Psoas muscle (tissue), 8 donors: Measurements from ENCODE around the gene HRH1. TPM values are rescaled to one million over a fixed set of nuclear protein-coding genes. Genes with fewer than 3 reads are reported as not detected.

ENCODE experiments used
- ATAC-seq, 4 donors: fragments of 200-7000 bp; cut with Tn5 transposase; one replicate each; pipeline ENCODE4 v1.9.1; 2020; ENCODE audit warnings: moderate library complexity in 3 of 4, mild to moderate bottlenecking in 2 of 4
- DNase-seq, 2 donors: peaks; one replicate each; pipeline ENCODE4 v3.0.0-alpha.2; 2020
- H3K27ac ChIP-seq: fragments of 200-600 bp; one replicate; pipeline ENCODE4 v1.8.0; 2022
- H3K27me3 ChIP-seq, 3 donors: fragments of 200-600 bp in 1 of 3; one replicate each; pipeline versions ENCODE4 v1.6.1 to v1.8.0; 2013 to 2022; ENCODE audit warnings: low read length in 2 of 3, mild to moderate bottlenecking in 2 of 3, moderate library complexity in 1 of 3; ENCODE audit not compliant: insufficient read depth in 3 of 3
- H3K36me3 ChIP-seq, 2 donors: fragments of 200-600 bp in 1 of 2; one replicate each; pipeline versions ENCODE4 v1.6.1 to v1.8.0; 2013 to 2022; ENCODE audit warnings: low read depth in 1 of 2, mild to moderate bottlenecking in 1 of 2, moderate library complexity in 1 of 2; ENCODE audit not compliant: insufficient read depth in 1 of 2
- H3K4me1 ChIP-seq: fragments of 200-600 bp; one replicate; pipeline ENCODE4 v1.8.0; 2022
- H3K4me3 ChIP-seq: fragments of 200-600 bp; one replicate; pipeline ENCODE4 v1.8.0; 2022; ENCODE audit warnings: mild to moderate bottlenecking
- H3K9me3 ChIP-seq: fragments of 200-600 bp; one replicate; pipeline ENCODE4 v1.8.0; 2022
- WGBS, 3 donors: extraction: QIAGEN DNeasy Blood & Tissue Kit; methylation state at CpG; one replicate each; pipeline versions ENCODE4 v1.1.6 to v1.1.7; 2013; 5-methylcytosine and 5-hydroxymethylcytosine counted together
- intact Hi-C, 2 donors: fragments of 100-400 bp; cut with DNase I; formaldehyde crosslinking; loops; one replicate each; pipeline versions ENCODE4 v1.11.0 to v1.14.2; 2022
- polyA plus RNA-seq, 3 donors: library from polyadenylated mRNA; stranded (reverse); fragments of 200-250 nt; gene quantifications; one replicate each; pipeline ENCODE4 v1.2.3, GENCODE V29; 2013
- total RNA-seq, 4 donors: library from RNA; stranded (reverse); fragmentation: NEBNext Ultra II Directional in 2 of 4; extraction: Animal tissue kit (Norgen Biotek cat#: 25700) in 2 of 4; gene quantifications; one replicate each; pipeline versions ENCODE4 v1.2.1 to v1.2.4, GENCODE V29; 2021 to 2023
- TF ChIP-seq, protein P1 (sequence below): fragments of 200-600 bp; IDR thresholded peaks from one replicate; pipeline ENCODE4 v1.8.0; 2022; ENCODE audit warnings: antibody characterized with exemption
- donor health status: healthy with polysubstance abuse.
- donor health status: DM: no; HTN: no; CAD: no; lungs with moderate emphysema.
- donor health status: Bipolar disorder and iron deficiency.
- donor health status: healthy.
- donor health status: DM: yes; HTN: yes; CAD: no.
- donor health status: DM: no; HTN: no; CAD: no.
- donor health status: DM: no; HTN: no; CAD: no.
- donor health status: DM: yes; HTN: yes; CAD: no.

Gene HRH1
- total and polyA plus RNA-seq, 7 donors, result 0.29 to 1.5 (median 1.2) TPM

DNA sequence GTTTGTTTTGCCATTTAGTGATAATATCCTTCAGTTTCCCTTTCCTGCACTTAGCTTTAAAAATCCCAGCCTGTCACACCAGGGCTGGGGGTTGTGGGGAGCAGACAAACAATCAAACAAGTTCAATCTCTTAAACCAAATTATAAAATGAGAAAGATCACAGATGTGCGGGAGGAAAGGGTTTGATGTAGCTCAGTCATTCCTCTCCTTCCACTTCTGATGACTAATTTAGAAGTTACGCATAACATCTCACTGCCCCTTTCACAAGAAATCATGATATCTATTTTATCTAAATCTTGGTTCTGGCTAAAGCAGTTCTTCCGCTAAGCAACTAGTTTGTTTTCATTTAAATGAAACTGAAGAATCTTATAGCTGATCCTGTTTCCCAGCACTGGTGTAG lies 83.8 kb downstream of the HRH1 start:
- Histone ChIP-seq H3K4me1 (no peaks in the 10 kb centered on the region), H3K27ac (no peak overlapping the region), H3K27me3 (no peaks in the 10 kb centered on the region), H3K4me3 (no peak overlapping the region), H3K36me3 (no peaks in the 10 kb centered on the region), H3K9me3 (no peaks in the 10 kb centered on the region)
- WGBS, 3 donors, result 81 to 94% (median 89%) methylated on average over 3 of the region's 3 CpGs
- intact Hi-C loops, result loop anchor here in 1 of 2 donors (5.0 kb wide), 1 partner anchor 94 kb away; no protein-coding TSS in a partner anchor
- TF ChIP-seq, protein P1, sequence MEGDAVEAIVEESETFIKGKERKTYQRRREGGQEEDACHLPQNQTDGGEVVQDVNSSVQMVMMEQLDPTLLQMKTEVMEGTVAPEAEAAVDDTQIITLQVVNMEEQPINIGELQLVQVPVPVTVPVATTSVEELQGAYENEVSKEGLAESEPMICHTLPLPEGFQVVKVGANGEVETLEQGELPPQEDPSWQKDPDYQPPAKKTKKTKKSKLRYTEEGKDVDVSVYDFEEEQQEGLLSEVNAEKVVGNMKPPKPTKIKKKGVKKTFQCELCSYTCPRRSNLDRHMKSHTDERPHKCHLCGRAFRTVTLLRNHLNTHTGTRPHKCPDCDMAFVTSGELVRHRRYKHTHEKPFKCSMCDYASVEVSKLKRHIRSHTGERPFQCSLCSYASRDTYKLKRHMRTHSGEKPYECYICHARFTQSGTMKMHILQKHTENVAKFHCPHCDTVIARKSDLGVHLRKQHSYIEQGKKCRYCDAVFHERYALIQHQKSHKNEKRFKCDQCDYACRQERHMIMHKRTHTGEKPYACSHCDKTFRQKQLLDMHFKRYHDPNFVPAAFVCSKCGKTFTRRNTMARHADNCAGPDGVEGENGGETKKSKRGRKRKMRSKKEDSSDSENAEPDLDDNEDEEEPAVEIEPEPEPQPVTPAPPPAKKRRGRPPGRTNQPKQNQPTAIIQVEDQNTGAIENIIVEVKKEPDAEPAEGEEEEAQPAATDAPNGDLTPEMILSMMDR, result no peak
- ATAC-seq (no peak), DNase-seq (no peak)

GRCh38 chr3:11238880-11239279 lies 84.6 kb downstream of the HRH1 start:
- TF ChIP-seq, protein P1, result no peak
- DNase-seq, result no peak
- Histone ChIP-seq H3K36me3 (no peaks in the 10 kb centered on the region), H3K9me3 (no peaks in the 10 kb centered on the region), H3K4me3 (no peak overlapping the region), H3K27me3 (no peaks in the 10 kb centered on the region), H3K27ac (no peak overlapping the region), H3K4me1 (no peaks in the 10 kb centered on the region)
- intact Hi-C loops, result loop anchor here in 1 of 2 donors (5.0 kb wide), 1 partner anchor 93 kb away; no protein-coding TSS in a partner anchor
- no peak for ATAC-seq
- 69 to 74% (median 70%) methylated on average over 1 of the region's 1 CpG for WGBS, 3 donors

DNA sequence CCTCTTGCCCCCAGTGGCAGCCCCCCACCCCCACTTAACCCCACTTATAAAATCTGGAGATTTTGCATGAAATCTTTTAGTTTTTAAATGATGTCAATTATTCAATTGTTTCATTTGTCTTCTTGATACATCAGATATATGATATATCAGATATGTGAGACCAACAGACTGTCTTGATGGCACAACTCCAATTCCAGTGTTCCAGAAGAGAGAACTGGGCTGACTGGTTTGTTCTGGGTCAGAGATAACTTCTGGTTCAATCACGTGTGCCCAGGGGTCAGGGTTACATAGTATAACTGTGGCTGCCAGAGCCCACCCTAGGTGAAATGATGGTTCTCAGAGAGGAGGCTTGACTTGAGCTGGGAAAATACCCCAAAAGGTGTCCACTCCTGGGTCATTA lies 85.5 kb downstream of the HRH1 start:
- ATAC-seq, result no peak
- Histone ChIP-seq H3K27ac (no peak overlapping the region), H3K4me1 (no peaks in the 10 kb centered on the region), H3K36me3 (no peaks in the 10 kb centered on the region), H3K9me3 (no peaks in the 10 kb centered on the region), H3K27me3 (no peaks in the 10 kb centered on the region), H3K4me3 (no peak overlapping the region)
- no peak for DNase-seq
- TF ChIP-seq, protein P1, result no peak
- intact Hi-C loops, result loop anchor here in 1 of 2 donors (5.0 kb wide), 1 partner anchor 93 kb away; no protein-coding TSS in a partner anchor
- 52 to 66% (median 61%) methylated on average over 1 of the region's 1 CpG for WGBS, 3 donors

DNA sequence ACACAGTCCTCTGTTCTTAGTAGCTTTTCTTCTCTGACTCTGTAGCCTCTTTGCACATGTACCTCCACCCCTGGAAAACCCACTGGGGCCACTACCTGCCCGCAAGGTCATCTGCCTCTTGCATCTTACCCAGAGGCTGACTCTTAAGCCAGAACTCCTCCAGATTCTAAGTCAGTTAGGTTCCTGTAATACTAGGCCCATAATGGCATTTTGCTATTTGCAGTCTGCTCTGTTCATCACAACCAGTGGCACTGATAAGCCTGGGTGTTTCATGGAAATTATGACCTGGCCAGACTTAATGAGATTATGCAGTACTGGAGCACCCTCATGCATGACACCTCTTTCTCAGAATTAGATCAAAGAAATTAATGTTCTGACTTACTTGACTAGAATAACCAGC lies 86.2 kb downstream of the HRH1 start:
- DNase-seq, result no peak
- H3K4me3 ChIP-seq, result no peak overlapping the region
- intact Hi-C loops, result no loop called here
- WGBS, 3 donors, result 88 to 100% (median 95%) methylated on average over 1 of the region's 1 CpG
- TF ChIP-seq, protein P1, result no peak
- H3K4me1 ChIP-seq, result no peaks in the 10 kb centered on the region
- no peaks in the 10 kb centered on the region for H3K27me3 ChIP-seq
- H3K27ac ChIP-seq, result no peak overlapping the region
- H3K36me3 ChIP-seq, result no peaks in the 10 kb centered on the region
- H3K9me3 ChIP-seq, result no peaks in the 10 kb centered on the region
- no peak for ATAC-seq

DNA sequence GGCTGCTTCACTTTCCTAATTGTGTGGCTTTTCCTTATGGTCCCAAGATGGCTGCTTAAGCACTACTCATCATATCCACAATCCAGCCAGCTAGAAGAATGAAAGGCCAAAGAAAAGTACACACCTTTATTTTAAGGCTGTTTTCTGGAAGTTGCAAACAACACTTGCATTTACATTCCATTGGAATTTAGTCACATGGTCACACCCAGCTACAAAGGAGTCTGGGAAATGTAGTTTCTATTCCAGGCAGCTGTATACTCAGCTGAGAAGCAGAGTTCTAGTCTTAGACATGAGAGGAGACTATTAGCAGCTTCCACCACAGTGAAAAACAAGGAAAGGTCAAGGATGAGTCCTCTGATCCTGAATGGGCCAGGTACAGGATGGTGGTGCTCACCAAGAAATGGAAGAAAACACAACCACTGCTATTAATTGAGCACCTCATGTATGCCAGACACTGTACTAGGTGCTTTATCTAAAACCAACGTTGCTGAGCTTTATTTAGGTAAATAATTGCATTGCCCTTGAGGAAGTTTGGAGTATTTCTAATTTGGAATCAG lies 89.9 kb downstream of the HRH1 start:
- Histone ChIP-seq H3K36me3 (no peaks in the 10 kb centered on the region), H3K27ac (no peak overlapping the region), H3K4me3 (no peak overlapping the region), H3K9me3 (no peaks in the 10 kb centered on the region), H3K27me3 (no peaks in the 10 kb centered on the region), H3K4me1 (no peaks in the 10 kb centered on the region)
- intact Hi-C loops, result no loop called here
- WGBS, 3 donors, result 71 to 83% (median 75%) methylated on average over 1 of the region's 1 CpG
- TF ChIP-seq, protein P1, result no peak
- ATAC-seq (no peak), DNase-seq (no peak)
